Measurements from ENCODE around the gene ZNF784. TPM values are rescaled to one million over a fixed set of nuclear protein-coding genes. Genes with fewer than 3 reads are reported as not detected.

The ZNF784 gene
- total and polyA plus RNA-seq, 2 experiments from 2014 or later, result 13.3 to 15.1 TPM

DNA sequence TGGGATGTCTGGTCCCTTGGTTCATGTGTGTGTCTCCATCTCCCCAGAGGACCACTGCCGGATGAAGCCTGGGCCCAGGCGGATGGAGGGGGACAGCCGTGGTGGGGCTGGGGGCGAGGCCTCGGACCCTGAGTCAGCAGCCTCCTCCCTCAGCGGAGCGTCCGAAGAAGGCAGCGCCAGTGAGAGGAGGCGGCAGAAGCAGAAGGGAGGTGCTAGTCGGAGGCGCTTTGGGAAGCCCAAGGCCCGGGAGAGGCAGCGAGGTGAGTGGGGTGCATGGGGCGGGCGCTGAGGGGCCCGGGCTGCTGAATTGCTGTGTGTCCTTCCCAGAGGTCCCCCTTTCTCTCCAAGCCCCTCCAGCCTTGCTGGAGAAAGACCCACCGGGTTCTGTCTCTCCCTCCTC is 26.9 kb upstream of the ZNF784 start:
- H3K4me1 ChIP-seq (ENCODE audit: low read depth), result peaks cover 7% of the 10 kb centered on the region
- H3K9me3 ChIP-seq (ENCODE audit: low read depth), result no peaks in the 10 kb centered on the region
- DNase-seq (ENCODE audit: low read depth in 1 of 2, low spot score in 1 of 2), result no peak
- H3K27ac ChIP-seq, result no peak overlapping the region
- no peaks in the 10 kb centered on the region for H3K36me3 ChIP-seq
- no peak overlapping the region for H3K4me3 ChIP-seq
- TF ChIP-seq, protein P1, sequence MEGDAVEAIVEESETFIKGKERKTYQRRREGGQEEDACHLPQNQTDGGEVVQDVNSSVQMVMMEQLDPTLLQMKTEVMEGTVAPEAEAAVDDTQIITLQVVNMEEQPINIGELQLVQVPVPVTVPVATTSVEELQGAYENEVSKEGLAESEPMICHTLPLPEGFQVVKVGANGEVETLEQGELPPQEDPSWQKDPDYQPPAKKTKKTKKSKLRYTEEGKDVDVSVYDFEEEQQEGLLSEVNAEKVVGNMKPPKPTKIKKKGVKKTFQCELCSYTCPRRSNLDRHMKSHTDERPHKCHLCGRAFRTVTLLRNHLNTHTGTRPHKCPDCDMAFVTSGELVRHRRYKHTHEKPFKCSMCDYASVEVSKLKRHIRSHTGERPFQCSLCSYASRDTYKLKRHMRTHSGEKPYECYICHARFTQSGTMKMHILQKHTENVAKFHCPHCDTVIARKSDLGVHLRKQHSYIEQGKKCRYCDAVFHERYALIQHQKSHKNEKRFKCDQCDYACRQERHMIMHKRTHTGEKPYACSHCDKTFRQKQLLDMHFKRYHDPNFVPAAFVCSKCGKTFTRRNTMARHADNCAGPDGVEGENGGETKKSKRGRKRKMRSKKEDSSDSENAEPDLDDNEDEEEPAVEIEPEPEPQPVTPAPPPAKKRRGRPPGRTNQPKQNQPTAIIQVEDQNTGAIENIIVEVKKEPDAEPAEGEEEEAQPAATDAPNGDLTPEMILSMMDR (IDR thresholded peaks at IDR 0.05; ENCODE audit: low read depth, low read length), result no peak
- H3K27me3 ChIP-seq, result no peaks in the 10 kb centered on the region

DNA sequence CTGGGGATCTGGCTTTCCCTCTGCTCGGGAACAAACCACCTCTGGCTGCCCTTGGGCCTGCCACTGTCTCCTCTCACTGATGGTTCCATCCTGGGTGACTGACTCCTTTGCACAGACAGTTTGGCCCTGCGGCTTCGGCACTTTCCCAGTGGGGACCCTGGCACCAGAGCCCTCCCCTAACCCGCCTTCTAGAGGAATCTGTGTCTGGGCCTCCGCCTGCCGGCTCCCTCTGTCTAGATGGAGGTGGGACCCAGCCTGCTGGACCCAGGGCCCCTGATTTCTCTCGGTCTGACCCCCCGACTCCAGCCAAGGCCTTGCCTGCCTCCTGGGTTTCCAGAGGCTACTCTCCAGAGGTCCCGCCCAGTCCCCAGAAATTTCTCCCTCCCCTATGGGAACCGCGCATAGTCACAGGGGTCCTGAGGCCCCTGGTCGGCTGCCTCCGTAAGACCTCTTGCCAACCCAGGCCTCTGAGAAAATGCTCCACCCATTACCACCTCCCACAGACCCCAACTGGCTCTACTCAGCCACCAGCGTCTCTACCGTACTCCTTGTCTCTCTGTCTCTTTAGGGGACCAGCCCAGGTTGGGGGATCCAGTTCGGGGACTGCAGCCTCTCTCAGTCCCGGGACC is 26.4 kb upstream of the ZNF784 start:
- no peak overlapping the region for H3K4me3 ChIP-seq
- DNase-seq (ENCODE audit: low read depth in 1 of 2, low spot score in 1 of 2), result no peak
- H3K27ac ChIP-seq, result no peak overlapping the region
- H3K4me1 ChIP-seq (ENCODE audit: low read depth), result peaks cover 3% of the 10 kb centered on the region
- no peaks in the 10 kb centered on the region for H3K27me3 ChIP-seq
- no peaks in the 10 kb centered on the region for H3K36me3 ChIP-seq
- TF ChIP-seq, protein P1 (IDR thresholded peaks at IDR 0.05; ENCODE audit: low read depth, low read length), result no peak
- no peaks in the 10 kb centered on the region for H3K9me3 ChIP-seq (ENCODE audit: low read depth)

DNA sequence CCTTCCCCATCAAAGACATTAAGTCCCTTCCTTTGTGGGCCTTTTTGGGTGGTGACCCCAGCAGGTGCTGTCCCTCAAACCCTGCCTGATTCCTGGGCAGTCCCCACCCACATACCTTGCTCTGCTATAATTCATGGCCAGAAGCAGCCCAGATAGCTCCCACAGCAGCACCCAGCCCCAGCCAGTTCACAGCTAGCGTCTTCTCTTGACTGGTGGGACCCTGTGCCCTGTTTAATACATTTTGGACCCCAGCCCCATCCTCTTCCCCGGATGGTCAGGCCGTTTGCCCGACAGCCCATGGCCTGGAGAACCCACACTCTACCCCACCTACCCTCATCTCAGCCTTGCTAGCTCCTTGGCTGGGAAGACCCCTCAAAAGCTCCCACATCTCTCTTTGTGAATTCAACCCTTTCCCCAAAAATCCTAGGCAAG is 25.8 kb upstream of the ZNF784 start:
- Histone ChIP-seq H3K36me3 (no peaks in the 10 kb centered on the region), H3K27me3 (no peaks in the 10 kb centered on the region), H3K27ac (no peak overlapping the region), H3K4me1 (ENCODE audit: low read depth) (peaks cover 3% of the 10 kb centered on the region), H3K9me3 (ENCODE audit: low read depth) (no peaks in the 10 kb centered on the region), H3K4me3 (no peak overlapping the region)
- TF ChIP-seq, protein P1 (IDR thresholded peaks at IDR 0.05; ENCODE audit: low read depth, low read length), result no peak
- no peak for DNase-seq (ENCODE audit: low read depth in 1 of 2, low spot score in 1 of 2)

DNA sequence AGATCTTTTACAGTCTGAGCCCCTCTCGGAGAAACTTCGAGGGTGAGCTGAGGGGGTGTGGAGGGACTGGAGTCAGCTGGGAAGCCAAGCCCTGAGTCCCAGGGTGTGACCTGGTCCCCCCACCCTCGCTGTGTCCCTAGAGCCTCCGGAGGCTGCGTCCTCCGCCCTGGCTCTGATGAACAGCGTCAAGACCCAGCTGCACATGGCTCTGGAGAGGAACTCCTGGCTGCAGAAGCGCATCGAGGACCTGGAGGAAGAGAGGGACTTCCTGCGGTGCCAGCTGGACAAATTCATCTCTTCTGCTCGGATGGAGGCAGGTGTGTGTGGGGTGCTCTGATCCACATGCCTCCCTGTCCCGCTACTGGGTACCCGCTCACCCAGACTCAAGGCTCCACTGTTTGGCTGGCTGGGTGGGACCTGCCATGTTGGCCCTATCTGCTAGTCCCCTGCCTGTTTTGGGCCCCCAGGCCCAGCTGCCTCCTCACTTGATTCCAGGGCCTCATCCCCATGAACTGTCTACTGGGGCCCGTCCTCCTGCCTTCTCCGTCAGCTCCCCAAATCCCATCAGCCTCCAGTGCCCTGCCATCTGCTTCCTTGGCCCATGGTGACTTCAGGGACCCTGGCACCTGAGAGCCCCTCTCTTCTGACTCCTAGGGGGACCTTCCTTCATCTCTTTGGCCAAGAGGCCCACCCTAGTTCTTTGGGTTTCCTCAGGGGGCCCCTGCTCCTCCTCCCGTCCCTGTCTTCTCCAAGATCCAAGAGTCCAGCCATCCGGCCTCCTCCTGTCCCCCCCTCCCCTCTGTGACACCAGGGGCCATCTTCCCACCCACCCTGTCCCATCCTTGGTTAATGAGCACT is 25.1 kb upstream of the ZNF784 start:
- H3K4me3 ChIP-seq, result peak overlapping the region; percentile 94
- peak overlapping the region; percentile 6 for H3K27ac ChIP-seq
- DNase-seq (ENCODE audit: low read depth in 1 of 2, low spot score in 1 of 2), result no peak
- no peaks in the 10 kb centered on the region for H3K36me3 ChIP-seq
- TF ChIP-seq, protein P1 (IDR thresholded peaks at IDR 0.05; ENCODE audit: low read depth, low read length), result no peak
- no peaks in the 10 kb centered on the region for H3K9me3 ChIP-seq (ENCODE audit: low read depth)
- H3K4me1 ChIP-seq (ENCODE audit: low read depth), result peaks cover 4% of the 10 kb centered on the region
- no peaks in the 10 kb centered on the region for H3K27me3 ChIP-seq

DNA sequence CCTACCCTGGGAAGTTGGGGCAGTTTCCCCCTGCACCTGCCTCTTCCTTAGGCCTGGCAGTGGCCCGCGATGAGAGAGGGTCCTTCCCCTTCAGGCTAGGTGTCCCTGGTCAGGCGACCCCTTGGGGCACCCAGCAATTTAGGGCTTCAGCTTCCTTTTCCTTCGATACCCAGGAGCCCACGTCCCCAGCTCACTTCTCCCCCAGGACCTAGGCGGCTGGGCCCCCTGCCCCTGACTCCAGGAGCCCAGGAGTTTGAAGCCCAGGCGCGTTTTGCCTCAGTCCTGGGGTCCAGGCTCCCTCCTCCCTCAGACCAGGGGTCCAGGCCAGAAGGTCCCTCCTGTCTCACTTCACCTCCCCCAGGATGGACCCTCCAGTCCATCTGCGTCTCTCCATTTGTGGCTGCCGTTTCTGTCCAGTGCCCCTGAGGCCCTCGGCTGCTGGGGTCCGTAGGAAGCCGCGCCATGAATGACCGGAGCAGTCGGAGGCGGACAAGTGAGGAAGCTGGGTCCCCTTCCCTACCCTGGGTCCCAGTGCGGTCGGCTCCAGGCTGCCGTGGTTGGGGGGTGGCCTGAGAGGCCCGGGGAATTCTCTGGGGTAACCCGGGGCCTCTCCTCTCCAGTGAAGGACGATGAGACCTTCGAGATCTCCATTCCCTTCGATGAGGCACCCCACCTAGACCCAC is 24.4 kb upstream of the ZNF784 start:
- no peaks in the 10 kb centered on the region for H3K27me3 ChIP-seq
- no peaks in the 10 kb centered on the region for H3K9me3 ChIP-seq (ENCODE audit: low read depth)
- peaks cover 9% of the 10 kb centered on the region for H3K4me1 ChIP-seq (ENCODE audit: low read depth)
- H3K27ac ChIP-seq, result peak overlapping the region; percentile 91
- TF ChIP-seq, protein P1 (IDR thresholded peaks at IDR 0.05; ENCODE audit: low read depth, low read length), result no peak
- peak overlapping the region; percentile 94 for H3K4me3 ChIP-seq
- DNase-seq (ENCODE audit: low read depth in 1 of 2, low spot score in 1 of 2), result peak in 1 of 2 donors; percentile 29
- no peaks in the 10 kb centered on the region for H3K36me3 ChIP-seq
